Transverse colon (tissue), 4 donors: ENCODE measurements around the gene MON2.

Experiments
- CTCF ChIP-seq, 5 experiments: fragments of 200-600 bp in 3 of 5; fragments of 450-650 bp in 2 of 5; sonication (generic) in 3 of 5; IDR thresholded peaks; 1 replicate in 2 of 5; 2 replicates in 3 of 5; pipeline ENCODE4 v1.5.1; 2016 to 2017; ENCODE audit warnings: antibody characterized with exemption in 5 of 5, inconsistent platforms in 3 of 5, mild to moderate bottlenecking in 2 of 5, moderate library complexity in 1 of 5
- EP300 ChIP-seq: sonication (generic); formaldehyde crosslinking; IDR thresholded peaks from one replicate; pipeline ENCODE4 v1.6.1; 2017; ENCODE audit warnings: antibody characterized with exemption, low read depth
- POLR2A ChIP-seq: fragments of 450-650 bp; IDR thresholded peaks from one replicate; pipeline ENCODE4 v1.6.1; 2016; ENCODE audit warnings: antibody characterized with exemption, mild to moderate bottlenecking, moderate library complexity
- POLR2AphosphoS5 ChIP-seq, 3 donors: sonication (generic); formaldehyde crosslinking; IDR thresholded peaks; one replicate each; pipeline ENCODE4 v1.6.1; 2016; ENCODE audit warnings: antibody characterized with exemption in 3 of 3

- TF ChIP-seq CTCF (IDR thresholded peaks at IDR 0.05) = peak; percentile 8 to 37 (median 26)
- TF ChIP-seq POLR2AphosphoS5 (IDR thresholded peaks at IDR 0.05) = no peak
- no peak for TF ChIP-seq EP300
- no peak for TF ChIP-seq POLR2A
These were observed 165.1 kb downstream of the MON2 start for GRCh38 chr12:62631471-62632410.
